WI38 (cell line): ENCODE measurements around the gene TNFAIP2.

Experiments
- H3K4me3 ChIP-seq: 2 replicates; pipeline ENCODE4 v1.5.1; 2011; ENCODE audit warnings: low read depth, mild to moderate bottlenecking, control low read depth, low read length
- CTCF ChIP-seq: IDR thresholded peaks from 2 replicates; pipeline ENCODE4 v1.5.1; 2012; ENCODE audit warnings: low read depth, mild to moderate bottlenecking, control low read depth, low read length

Gene TNFAIP2

DNA sequence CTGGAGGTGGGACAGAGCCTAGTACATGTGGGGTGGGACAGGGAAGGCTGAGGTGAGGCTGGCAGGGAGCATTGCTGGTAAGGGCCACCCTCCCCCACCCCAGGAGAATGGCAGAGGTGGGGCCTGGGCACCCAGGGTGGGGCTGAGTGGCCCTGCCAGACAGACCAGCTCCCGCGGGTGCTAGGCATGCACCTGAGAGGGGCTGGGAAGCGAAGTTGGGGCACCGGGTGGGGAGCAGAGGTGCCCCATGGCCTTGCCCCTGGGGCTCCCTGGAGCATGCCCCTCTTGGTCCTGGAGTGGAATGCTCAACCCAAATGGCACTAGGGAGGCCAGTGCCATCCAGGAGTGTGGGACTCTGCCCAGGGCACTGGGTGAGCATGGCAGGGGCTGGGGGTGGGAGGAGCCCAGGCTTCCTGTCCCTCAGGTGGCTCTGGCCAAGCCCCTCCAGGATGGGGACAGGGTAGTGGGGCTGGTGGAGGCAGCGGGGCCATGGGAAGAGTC lies 1.3 kb downstream of the TNFAIP2 start:
- H3K4me3 ChIP-seq = peak overlapping the region; percentile 61
- TF ChIP-seq CTCF = no peak

DNA sequence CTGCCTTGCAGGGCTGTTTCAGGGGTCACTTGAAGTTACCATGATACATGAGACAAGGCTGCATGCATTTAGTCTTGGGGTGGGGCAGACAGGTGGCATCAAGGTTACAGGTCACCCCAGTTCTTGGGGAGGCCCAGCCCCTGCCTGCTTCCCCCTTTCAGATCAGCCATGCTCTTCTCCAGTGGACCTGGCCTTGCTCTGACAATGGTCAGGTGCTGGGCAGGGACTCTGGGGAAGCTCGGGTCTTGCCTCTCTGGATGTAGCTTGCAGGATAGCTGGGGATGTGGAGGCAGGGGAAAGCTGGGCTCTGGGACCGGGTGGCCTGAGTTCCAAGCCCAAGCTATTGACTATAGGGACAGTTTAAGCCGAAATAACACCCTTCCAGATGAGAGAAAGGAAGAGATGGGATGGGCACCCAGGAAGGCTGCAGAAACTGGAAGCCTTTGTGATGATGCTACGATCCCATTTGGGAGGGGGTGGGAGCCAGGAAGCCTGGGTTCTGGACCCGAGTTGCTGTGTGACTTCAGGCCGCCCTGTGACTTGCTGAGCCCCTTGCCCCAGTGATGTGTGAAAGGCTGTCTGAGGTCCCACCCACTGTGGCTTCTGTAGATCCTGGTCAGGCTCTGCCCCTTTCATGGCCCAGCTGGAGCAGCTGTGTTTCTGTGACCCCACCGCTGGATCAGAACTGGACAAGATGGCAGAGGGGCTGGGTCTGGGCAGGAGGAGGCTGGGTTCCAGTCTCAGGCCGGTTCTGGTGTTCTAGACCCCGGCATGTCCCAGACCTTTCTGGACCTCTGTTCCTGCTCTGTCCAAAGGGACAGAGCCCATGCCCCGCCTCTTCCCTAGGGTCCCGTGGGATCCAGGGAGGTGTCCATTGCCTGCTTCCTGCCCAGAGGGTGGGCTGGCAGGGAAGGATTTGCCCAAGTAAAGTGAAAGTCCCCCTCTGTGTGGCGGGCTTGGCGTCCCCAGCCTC lies 2.1 kb downstream of the TNFAIP2 start:
- TF ChIP-seq CTCF = no peak
- no peak overlapping the region for H3K4me3 ChIP-seq

- H3K4me3 ChIP-seq = no peak overlapping the region
- no peak for TF ChIP-seq CTCF
These were observed 3.0 kb downstream of the TNFAIP2 start for GRCh38 chr14:103126088-103126872.

GRCh38 chr14:103126873-103127304 lies 3.6 kb downstream of the TNFAIP2 start:
- no peak for TF ChIP-seq CTCF
- no peak overlapping the region for H3K4me3 ChIP-seq

GRCh38 chr14:103127356-103127755 lies 4.1 kb downstream of the TNFAIP2 start:
- TF ChIP-seq CTCF = no peak
- no peak overlapping the region for H3K4me3 ChIP-seq

GRCh38 chr14:103127861-103128598 lies 4.8 kb downstream of the TNFAIP2 start:
- no peak overlapping the region for H3K4me3 ChIP-seq
- no peak for TF ChIP-seq CTCF
